Fibroblast of lung (primary cell): Measurements from ENCODE around the gene CCDC85A.

Experiments used
- CTCF ChIP-seq, 2 donors: IDR thresholded peaks in 1 of 2; conservative IDR thresholded peaks in 1 of 2; 1 replicate in 1 of 2; 2 replicates in 1 of 2; pipeline ENCODE4 v1.5.1; 2011 to 2012; ENCODE audit warnings: low read length in 2 of 2, control low read depth in 1 of 2, inconsistent platforms in 1 of 2, low read depth in 1 of 2, mild to moderate bottlenecking in 1 of 2
- EZH2 ChIP-seq: IDR thresholded peaks from 2 replicates; pipeline ENCODE4 v1.5.1; 2012; ENCODE audit warnings: low read length, control low read depth, mild to moderate bottlenecking; ENCODE audit errors: missing control alignments

- TF ChIP-seq CTCF (conservative IDR thresholded peaks at IDR 0.05 in 1 of 2, IDR thresholded peaks at IDR 0.05 in 1 of 2; ENCODE audit: low read depth in 1 of 2, low read length in 2 of 2) (no peak), EZH2 (no peak)
Observed at GRCh38 chr2:56337342-56337741, 153.6 kb downstream of the CCDC85A start.
